ENCODE measurements around the gene CELF5.
"Not testable (repeated sequence)": the region's sequence is repeated elsewhere in the genome, so short reads cannot be mapped to it uniquely, and the experiment has no call there.

The CELF5 gene

DNA sequence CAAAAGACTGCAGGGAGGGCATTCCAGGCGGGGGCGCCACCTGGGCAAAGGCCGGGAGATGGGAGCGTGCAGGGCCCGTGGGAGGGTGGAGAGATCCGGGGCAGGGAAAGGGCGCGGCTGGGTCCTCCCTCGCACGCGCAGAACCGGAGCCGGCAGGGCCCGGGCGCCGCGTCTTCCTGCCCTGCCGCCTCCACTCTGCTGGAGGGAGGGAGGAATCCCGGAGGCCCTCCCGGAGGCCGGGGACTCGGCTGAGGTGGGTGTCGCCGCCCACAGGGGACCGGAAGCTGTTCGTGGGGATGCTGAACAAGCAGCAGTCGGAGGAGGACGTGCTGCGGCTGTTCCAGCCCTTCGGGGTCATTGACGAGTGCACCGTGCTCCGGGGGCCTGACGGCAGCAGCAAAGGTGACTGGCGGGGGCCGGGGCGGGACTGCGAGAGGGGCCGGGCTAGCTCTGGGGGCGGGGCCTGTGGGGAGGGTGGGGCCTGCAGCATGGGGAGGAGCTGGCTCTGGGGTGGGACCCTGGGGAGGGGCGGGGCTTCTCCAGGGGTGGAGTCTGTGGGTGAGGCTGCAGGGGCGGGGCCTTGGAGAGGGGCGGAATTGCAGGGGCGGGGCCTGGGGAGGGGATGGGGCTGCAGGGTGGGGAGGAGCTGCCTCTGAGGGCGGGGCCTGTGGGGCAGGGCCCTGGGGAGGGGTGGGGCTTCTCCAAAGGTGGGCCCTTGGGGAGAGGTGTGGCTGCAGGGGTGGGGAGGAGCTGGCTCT is 51.3 kb downstream of the CELF5 start:
- DNase-seq = no peak

DNA sequence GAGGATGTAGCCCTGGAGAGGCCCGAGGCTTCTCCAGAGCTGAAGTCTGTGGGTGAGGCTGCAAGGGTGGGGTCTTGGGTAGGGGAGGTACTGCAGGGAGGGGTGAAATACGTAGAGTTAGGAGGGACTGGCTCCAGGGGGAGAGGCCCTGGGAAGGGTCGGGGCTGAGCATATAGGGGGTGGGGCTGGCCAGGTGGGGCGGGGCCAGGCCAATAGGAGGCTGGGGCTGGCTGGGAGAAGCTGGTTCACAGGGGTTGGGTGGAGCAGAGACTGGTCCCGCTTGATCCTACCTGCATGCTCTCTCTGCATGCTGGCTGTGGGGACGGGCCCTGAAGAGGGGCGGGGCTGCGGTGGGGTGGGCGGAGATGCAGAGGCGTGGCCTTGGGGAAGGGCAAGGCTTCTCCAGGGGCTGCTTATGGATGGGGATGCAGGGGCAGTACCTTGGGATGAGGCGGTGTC is 51.9 kb downstream of the CELF5 start:
- DNase-seq = no peak

DNA sequence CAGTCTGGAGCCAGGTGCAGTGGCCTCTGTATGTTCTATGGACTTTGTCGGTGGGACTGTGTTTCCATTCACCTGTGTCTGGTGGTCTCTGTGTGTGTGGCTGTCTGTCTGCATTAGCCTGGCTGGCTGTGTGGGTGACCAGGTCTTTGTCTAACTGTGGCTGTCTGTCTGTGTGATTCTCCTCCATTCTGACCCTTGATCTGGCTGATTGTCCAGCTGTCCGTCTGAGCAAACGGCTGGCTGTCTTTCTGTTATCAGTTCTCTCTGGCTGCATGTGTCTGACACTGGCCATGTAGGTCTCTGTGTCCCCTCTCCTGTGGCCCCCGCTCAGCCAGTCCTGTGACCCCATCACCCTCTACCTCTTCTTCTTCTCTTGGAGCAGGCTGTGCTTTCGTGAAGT is 53.2 kb downstream of the CELF5 start:
- DNase-seq = no peak

DNA sequence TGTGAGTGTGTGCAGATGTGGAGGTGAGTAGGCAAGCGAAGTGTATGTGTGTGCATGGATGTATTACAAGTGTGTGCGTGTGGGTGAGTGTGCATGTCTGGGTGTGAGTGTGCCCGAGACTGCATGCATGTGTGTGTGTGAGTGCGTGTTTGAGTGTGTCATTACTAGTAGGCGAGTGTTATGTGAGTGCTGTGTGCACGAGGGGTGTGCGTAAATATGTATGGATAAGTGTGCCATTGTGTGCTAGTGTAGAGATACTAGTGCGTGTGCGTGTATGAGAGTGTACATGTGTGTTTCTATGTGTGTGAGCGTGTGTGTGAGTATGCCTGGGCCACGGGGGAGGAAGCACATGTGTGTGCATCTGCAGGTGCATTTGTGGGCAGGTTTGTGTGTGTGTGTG is 53.8 kb downstream of the CELF5 start:
- no peak for DNase-seq

DNA sequence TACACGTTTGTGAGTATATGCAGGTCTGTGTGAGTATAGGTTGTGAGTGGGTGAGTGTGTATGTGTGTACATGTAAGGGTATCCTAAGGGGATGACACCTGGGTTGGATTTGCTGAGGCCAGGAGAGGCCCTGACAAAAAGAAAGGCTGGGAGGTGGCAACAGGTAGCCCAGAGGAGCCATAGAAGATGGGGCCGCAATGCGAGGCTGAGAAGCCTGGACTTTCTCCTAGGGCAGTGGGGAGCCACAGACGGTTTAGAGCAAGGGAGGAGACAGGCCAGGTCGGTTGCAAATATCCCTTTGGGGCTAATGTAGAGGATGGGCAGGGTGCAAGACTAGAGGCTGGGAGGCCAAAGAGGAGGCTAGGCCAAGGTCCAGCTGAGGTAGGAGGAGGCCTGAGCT is 54.3 kb downstream of the CELF5 start:
- no peak for DNase-seq

DNA sequence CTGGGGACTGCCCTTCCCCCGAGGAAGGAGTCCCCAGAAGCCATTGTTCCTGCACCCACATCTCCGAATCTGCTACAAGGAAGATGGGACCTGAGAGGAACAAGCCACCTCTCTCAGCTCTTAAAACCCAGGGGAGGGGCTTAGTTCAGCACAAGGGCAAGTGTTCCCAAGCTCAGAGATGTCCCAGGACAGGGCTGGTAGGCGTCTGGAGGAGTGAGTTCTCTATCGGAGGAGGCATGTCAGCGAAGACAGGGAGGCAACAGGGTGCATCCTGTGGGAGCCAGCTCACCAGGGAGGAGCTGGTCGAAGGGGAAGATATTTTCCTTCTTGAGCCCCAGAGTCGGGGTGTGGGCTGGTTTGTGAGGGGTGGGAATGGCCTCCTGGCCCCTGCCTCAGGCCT is 54.8 kb downstream of the CELF5 start:
- DNase-seq = no peak

DNA sequence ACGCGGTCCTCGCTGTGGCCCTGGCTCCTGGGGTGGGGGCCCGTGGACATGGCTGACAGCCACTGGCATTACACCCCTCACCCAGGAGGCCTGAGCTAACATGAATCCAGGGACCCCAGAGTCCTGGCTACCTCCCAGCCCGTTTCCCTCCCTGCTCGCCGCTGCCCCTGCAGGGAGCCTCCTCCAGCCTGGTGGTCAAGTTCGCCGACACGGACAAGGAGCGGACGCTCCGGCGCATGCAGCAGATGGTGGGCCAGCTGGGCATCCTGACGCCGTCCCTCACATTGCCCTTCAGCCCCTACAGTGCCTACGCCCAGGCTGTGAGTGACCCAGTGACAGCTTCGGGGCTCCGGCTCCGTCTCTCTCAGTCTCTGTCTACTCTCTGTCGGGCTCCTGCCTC is 56.6 kb downstream of the CELF5 start:
- no peak for DNase-seq

DNA sequence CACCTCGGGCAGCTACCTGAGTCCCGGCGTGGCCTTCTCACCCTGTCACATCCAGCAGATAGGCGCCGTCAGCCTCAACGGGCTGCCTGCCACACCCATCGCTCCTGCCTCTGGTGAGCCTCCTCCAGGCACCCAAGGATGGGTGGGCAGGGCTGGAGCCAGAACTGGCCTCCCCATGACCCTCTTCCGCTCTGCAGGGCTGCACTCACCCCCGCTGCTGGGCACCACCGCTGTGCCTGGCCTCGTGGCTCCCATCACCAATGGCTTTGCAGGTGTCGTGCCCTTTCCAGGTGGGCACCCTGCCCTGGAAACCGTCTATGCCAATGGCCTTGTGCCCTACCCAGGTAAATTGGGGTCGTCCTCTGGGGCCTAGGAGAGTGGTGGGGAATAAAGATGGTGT is 57.7 kb downstream of the CELF5 start:
- DNase-seq = no peak

DNA sequence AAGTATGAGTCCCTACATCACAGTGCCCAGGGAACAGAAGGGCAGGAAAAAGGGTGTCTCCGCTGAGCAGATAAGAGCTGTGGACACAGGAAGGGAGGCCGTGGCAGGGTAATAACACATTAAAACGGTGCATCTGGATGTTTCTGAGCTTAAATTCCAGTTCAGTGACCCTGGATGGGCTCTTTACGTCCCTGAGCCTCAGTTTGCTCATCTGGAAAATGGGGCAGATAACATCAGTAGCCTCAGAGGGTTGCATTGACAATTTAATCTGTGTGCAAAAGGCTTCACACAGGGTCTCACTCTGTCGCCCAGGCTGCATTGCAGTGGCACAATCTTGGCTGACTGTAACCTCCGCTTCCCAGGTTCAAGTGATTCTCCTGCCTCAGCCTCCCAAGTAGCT is 58.1 kb downstream of the CELF5 start:
- no peak for DNase-seq

DNA sequence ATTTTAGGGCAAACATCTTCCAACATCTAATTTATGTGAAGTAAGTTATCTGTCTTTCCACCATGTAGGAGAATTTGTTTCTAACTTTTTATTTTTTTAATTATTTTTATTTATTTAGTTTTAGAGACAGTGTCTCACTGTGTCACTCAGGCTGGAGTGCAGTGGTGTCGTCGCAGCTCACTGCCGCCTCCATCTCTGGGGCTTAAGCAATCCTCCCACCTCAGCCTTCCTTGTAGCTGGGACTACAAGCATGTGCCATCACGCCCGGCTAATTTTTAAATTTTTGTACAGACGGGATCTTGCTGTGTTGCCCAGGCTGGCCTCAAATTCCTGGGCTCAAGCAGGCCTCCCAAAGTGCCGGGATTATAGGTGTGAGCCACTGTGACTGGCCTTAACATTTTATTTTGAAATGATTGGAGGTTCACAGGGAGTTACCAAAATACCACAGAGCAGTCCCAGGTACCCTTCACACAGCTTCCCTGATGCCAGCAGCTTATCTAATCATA is 58.8 kb downstream of the CELF5 start:
- no peak for DNase-seq

DNA sequence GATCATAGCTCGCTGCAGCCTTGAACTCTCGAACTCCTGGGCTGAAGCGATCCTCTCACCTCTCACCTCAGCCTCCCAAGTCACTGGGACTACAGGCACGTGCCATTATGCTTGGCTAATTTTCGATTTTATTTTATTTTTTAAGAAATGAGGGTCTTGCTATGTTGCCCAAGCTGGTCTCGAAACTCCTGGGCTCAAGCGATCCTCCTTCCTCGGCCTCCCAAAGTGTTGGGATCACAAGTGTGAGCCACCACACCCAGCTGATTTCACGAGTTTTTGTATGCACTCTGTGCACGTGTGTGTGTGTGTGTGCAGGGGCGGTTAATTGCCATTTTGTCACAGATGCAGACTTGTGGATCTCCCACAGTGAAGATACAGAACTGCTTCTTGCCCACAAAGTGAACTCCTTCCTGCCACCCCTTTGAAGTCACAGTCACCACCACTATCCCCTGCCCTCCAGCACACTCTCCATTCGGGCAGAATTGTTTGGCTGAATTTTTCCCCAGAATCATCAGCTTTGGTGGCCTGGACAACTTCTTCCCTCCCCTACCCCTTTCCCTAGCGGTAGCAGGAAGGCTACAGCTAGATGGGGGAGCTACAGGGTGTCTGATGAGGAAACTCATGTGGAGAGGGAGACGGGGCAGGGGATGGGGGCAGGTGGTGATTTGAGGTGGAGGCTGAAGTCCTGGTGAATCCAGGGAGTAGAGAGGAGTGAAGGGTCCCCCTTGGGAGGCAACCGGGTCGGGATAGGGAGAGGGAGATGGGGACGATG is 59.6 kb downstream of the CELF5 start:
- DNase-seq = no peak

DNA sequence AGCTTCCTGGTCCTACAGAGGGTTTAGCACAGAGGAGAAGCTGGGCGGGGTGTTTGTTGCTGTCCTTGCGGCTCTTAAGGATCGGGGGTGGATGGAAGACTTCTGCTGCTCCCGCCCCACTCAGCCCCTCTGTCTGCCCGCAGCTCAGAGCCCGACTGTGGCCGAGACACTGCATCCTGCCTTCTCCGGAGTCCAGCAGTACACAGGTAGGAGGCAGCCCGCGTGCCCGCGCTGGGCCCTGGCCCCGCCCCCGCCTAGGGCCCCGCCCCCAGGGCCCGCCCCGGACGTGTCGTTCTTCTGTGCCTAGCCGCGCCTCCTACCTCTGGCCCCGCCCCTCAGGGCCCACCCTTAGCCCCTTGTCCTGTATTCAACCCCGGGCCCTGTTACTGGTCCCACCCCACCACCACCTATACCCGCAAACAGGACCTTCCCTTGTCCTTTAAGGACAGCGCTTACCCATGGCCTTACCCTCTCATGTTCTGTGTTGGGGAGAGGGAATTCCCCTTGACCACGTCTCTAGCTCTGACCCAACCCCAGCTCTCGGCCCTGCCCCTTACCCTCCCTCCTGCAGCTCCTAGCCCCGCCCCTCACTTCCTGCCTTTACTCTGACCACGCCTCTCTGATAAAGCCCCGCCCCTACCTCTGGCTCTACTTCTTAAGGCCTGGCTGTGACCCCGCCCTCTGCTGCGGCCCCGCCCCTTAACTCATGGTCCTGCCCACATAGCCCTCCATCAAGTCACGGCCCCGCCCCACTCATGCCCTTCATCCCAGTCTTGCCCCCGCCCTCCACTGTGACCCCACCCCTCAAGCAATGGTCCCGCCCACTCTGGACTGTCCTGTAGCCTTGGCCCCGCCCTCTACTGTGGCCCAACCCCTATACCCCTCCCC is 60.5 kb downstream of the CELF5 start:
- no peak for DNase-seq

DNA sequence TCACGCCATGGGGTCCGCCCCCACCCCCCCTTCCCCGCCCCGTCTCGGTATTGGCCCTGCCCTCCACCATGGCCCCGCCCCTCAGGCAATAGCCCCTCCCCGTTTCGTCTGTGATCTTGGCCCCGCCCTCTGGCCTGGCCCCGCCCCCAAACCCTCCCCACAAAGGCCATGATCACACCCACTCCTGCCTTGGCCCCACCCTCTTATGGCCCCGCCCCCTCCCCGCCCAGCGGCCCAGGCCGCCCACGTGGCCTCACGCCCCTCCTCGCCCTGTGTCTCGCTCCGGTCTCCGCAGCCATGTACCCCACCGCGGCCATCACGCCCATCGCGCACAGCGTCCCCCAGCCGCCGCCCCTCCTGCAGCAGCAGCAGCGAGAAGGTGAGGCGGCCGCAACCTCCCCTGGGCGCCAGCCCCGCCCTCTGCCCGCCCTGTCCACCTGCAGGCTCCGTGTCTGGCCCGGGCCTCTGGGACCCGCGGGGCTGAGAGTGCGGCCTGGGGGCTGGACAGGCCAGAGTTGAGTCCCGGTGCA is 61.3 kb downstream of the CELF5 start:
- DNase-seq = no peak

DNA sequence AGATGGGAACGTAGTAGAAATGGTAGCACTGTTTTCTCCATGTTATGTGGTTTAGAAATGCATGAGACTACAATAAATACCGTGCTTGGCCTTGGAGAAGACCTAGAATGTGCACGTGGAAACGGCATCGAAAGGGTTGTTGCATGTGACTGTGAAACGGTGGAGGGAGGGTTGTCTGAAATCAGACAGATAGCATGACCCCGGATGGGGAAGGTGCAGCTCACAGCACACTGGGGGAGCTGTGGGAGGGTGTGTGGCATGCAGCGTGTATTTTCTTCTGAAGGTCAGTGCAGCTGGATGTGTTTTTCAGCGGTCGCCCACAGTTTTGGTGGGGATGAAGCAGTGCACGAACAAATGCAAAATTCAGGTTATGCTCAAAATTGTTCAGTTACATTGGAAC is 63.4 kb downstream of the CELF5 start:
- no peak for DNase-seq

DNA sequence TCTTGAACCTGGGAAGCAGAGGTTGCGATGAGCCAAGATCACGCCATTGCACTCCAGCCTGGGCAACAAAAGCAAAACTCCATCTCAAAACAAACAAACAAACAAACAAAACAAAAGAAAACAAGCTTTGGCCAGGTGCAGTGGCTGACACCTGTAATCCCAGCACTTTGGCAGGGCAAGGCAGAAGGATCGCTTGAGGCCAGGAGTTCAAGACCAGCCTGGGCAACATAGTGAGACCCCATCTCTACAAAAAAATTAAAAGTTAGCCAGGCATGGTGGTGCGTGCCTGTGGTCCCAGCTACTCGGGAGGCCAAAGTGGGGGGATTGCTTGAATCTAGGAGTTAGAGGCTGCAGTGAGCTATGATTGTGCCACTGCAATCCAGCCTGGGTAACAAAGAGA is 64.0 kb downstream of the CELF5 start:
- DNase-seq = not testable (repeated sequence)

DNA sequence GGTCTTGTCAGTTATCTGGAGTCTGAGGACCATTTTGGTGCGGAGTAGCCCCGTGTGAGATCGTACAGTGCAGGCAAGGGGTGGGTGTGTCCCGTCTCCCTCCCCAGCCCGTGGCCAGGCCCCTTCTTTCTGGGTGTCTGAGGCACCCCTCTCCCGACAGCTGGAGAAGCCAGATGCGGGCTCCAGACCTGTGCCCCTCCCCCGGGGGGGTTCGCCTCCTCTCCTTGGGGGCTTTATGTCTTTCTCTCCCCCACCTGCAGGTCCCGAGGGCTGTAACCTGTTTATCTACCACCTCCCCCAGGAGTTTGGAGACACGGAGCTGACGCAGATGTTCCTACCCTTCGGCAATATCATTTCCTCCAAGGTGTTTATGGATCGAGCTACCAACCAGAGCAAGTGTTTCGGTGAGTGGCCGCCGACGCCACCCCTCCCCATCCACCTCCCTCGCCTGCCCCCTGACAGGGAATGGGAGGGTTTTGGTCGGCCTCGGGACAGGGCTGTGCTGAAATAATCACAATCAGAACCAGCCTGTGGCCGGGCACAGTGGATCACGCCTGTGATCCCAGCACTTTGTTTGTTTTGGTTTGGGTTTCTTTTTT is 65.6 kb downstream of the CELF5 start:
- no peak for DNase-seq

DNA sequence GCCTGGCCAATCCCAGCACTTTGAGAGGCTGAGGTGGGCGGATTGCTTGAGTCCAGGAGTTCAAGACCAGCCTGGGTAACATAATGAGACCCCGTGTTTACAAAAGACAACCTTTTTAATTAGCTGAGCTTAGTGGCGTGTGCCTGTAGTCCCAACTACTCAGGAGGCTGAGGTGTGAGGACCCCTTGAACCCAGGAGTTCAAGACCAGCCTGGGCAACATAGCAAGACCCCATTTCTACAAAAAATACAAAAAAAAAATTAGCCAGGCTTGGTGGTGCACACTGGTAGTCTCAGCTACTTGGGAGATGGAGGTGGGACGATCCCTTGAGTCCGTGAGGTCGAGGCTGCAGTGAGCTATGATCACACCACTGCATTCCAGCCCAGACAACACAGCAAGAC is 66.4 kb downstream of the CELF5 start:
- DNase-seq = not testable (repeated sequence)

DNA sequence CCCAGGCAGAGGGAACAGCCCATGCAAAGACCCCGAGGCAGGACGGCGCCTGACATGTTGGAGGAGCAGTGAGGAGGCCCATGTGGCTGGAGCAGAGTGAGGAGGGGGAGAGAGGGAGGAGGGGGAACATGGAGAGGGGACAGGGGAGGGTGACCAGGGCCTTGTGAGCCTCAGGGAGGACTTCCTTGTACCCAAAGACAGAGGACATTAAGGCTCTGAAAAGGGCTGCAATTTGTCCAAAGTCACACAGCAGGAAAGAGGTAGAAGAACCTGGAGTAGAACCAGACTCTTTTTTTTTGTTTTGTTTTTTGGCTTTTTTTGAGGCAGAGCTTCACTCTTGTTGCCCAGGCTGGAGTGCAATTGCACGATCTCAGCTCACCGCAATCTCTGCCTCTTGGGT is 67.2 kb downstream of the CELF5 start:
- DNase-seq = no peak

DNA sequence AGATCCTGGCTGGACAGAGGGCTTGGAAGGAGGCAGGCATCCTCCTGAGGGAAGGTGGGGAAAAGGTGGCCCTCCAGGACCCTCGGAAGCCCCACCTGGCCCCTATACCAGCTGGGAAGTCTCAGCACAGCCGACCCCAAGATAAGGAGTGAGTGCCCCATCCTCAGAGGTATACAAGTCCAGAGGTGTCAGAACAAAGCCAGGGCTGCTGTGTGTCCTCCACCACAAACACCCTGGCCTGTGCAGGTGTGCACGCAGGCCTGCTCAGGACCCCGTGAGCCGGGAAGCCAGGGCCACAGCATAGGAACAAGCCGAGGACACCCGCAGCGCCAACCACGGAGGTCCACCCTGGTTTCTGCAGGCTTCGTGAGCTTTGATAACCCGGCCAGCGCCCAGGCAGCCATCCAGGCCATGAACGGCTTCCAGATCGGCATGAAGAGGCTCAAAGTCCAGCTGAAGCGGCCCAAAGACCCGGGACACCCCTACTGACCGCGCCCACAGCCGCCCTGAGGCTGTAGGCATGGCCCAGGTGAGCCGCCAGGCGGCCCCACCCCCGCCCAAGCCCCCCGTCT is 68.6 kb downstream of the CELF5 start:
- DNase-seq = no peak

DNA sequence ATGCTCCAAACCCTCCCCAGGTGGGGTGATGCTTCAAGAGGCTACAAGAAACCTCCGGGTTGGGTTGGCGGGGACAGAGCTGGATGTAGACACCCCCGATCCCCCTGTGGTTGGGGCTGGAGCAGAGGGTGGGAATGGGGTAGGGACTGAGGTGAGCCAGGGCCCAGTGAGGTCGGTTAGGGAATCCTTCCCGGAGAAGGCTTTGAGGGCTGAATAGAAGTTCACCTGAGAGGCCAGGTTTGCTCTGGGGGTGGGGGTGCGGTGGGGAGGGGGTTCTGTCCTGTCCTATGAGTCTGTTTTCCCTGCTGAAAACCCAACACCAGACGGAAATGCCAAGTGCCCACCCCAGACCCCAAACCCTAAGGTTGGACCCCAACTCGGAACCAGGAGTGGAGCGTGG is 69.1 kb downstream of the CELF5 start:
- no peak for DNase-seq

DNA sequence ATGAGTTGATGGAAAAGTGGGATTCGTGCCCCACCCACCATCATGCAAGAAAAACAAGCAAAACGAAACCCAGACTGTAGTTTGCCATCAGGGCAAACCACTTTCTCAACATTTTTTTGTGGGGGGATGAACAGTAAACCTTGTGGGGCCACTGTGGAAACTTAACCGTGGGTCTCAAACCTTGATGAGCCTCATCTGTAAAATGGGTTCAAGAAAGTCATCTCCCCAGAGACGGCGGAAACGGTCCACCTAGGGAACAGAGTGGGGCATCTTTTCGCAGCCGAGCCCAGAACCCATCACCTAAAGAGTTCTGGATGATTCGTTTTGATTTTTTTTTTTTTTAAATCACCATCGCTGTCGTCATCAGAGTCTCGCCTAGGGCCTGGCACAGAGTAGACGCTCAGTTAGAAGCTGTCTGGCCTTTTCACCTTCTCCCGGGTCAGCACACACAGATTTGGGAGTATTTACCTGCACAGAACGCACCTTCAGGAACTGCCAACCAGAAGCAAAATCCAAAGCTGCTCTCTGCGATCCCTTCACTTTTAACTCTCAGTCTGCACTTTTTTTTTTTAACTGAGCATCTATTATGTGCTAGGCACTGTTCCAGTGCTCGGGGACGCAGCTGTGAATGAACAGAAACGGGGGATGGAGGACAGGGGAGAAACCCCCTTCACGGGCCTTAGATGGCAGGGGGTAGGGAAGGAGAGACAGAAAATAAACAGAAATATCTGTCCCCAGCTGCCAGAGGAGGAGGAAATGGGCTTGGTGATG is 69.8 kb downstream of the CELF5 start:
- no peak for DNase-seq
